K562 (cell line): ENCODE data around the gene NDN. TPM values are rescaled to one million over a fixed set of nuclear protein-coding genes. Genes with fewer than 3 reads are reported as not detected.

Experiments
- ATAC-seq: fragments of 200-7000 bp; cut with Tn5 transposase; 3 replicates; pipeline ENCODE4 v1.9.1; 2020; ENCODE audit warnings: moderate library complexity
- BruUV-seq: library from RNA; stranded (reverse); fragments of 400-500 nt; replicated peaks from 2 replicates; lab custom pipeline; 2021; lab: Mats Ljungman, UMichigan
- CTCF ChIA-PET: fragments of 300-600 bp; formaldehyde crosslinking; extraction: SDS; loops from one replicate; lab custom pipeline; 2021; ENCODE audit warnings: low intra/inter-chr PET ratio; lab: Yijun Ruan, JAX
- POLR2A ChIA-PET: fragments of 300-600, 350-650 bp; sonication (Branson Sonifier 250); formaldehyde crosslinking; extraction: SDS; loops from one replicate; lab custom pipeline; 2021; ENCODE audit warnings: antibody characterized with exemption, inconsistent platforms; lab: Yijun Ruan, JAX
- DNase-seq, 4 experiments: peaks; one replicate each; pipeline versions ENCODE4 v3.0.0 to v3.0.0-alpha.2; 2011 to 2018; ENCODE audit warnings: low spot score in 3 of 4, mixed read lengths in 3 of 4; ENCODE audit errors: extremely low read depth in 1 of 4
- FAIRE-seq: peaks from 2 replicates; lab custom pipeline; 2011; peaks lifted over from hg19 to GRCh38; lab: Jason Lieb, UNC
- H2AFZ ChIP-seq: 2 replicates; pipeline ENCODE4 v1.6.0; 2011; ENCODE audit warnings: low read depth, low read length, control low read depth, inconsistent platforms
- H3K27ac ChIP-seq: fragments of 200-600 bp; 3 replicates; pipeline ENCODE4 v1.8.0; 2011; ENCODE audit warnings: low read depth, mild to moderate bottlenecking, control low read depth, inconsistent platforms, low read length, moderate library complexity, mixed read lengths; ENCODE audit errors: extremely low read depth
- H3K27me3 ChIP-seq, 2 experiments: fragments of 300-600 bp in 1 of 2; 2 replicates in 1 of 2; 3 replicates in 1 of 2; pipeline versions ENCODE4 v1.6.0 to v1.8.0; 2011; ENCODE audit warnings: inconsistent platforms in 2 of 2, low read length in 2 of 2, mild to moderate bottlenecking in 1 of 2, mixed read lengths in 1 of 2, moderate library complexity in 1 of 2; ENCODE audit not compliant: control insufficient read depth in 2 of 2, insufficient read depth in 2 of 2
- H3K36me3 ChIP-seq: fragments of 300-600 bp; 3 replicates; pipeline ENCODE4 v1.8.0; 2011; ENCODE audit warnings: mild to moderate bottlenecking, low read length, inconsistent platforms; ENCODE audit not compliant: control insufficient read depth, insufficient read depth
- H3K4me1 ChIP-seq, 2 experiments: fragments of 200-600 bp in 1 of 2; replicated peaks in 1 of 2; 2 replicates in 1 of 2; 3 replicates in 1 of 2; pipeline versions ENCODE4 v1.5.1 to v1.8.0; 2011; ENCODE audit warnings: inconsistent platforms in 2 of 2, low read length in 2 of 2, mild to moderate bottlenecking in 1 of 2, mixed read lengths in 1 of 2, moderate library complexity in 1 of 2; ENCODE audit not compliant: control insufficient read depth in 2 of 2, insufficient read depth in 2 of 2
- H3K4me2 ChIP-seq: 2 replicates; pipeline ENCODE4 v1.6.1; 2011; ENCODE audit warnings: low read length, control low read depth, inconsistent platforms, mixed read lengths; ENCODE audit not compliant: insufficient read depth
- H3K4me3 ChIP-seq: fragments of 200-600 bp; sonication (generic), shearing (Covaris generic); 2 replicates; pipeline ENCODE4 v1.5.1; 2016; ENCODE audit warnings: control low read depth, inconsistent platforms
- H3K79me2 ChIP-seq: fragments of 200-600 bp; 3 replicates; pipeline ENCODE4 v1.8.0; 2011; ENCODE audit warnings: low read length, inconsistent platforms; ENCODE audit not compliant: control insufficient read depth, insufficient read depth
- H3K9ac ChIP-seq, 2 experiments: 2 replicates each; pipeline versions ENCODE4 v1.6.0 to v1.6.1; 2011; ENCODE audit warnings: low read depth in 2 of 2, low read length in 2 of 2, control low read depth in 1 of 2, inconsistent platforms in 1 of 2, mild to moderate bottlenecking in 1 of 2, mixed read lengths in 1 of 2; ENCODE audit not compliant: insufficient read depth in 1 of 2
- H3K9me1 ChIP-seq: one replicate; pipeline ENCODE4 v1.6.0; 2011; ENCODE audit warnings: inconsistent platforms, mild to moderate bottlenecking, low read length, moderate library complexity; ENCODE audit not compliant: control insufficient read depth, insufficient read depth
- H3K9me3 ChIP-seq: replicated peaks from 2 replicates; pipeline ENCODE4 v1.5.1; 2011; ENCODE audit warnings: low read depth, low read length, inconsistent platforms; ENCODE audit not compliant: control insufficient read depth, insufficient read depth
- H4K20me1 ChIP-seq: replicated peaks from 2 replicates; pipeline ENCODE4 v1.6.1; 2011; ENCODE audit warnings: low read length, inconsistent platforms, mixed read lengths; ENCODE audit not compliant: control insufficient read depth, insufficient read depth
- ATF7 ChIP-seq: fragments of 450-650 bp; IDR thresholded peaks from 2 replicates; pipeline ENCODE4 v1.7.1; 2014; ENCODE audit warnings: mild to moderate bottlenecking, moderate library complexity
- CAMTA2 ChIP-seq: fragments of 250-450 bp; sonication (Bioruptor Pico); conservative IDR thresholded peaks from 2 replicates; pipeline ENCODE4 v1.5.1; 2022
- CCNT2 ChIP-seq: IDR thresholded peaks from 2 replicates; pipeline ENCODE4 v1.6.1; 2011; ENCODE audit warnings: borderline replicate concordance, low read depth, mild to moderate bottlenecking, moderate library complexity, mixed read lengths, low read length; ENCODE audit not compliant: insufficient read length; ENCODE audit errors: extremely low read depth
- EZH2 ChIP-seq: IDR thresholded peaks from 2 replicates; pipeline ENCODE4 v1.6.1; 2012; ENCODE audit warnings: low read depth, mild to moderate bottlenecking, inconsistent platforms, low read length, borderline replicate concordance
- FOXA3 ChIP-seq, 2 experiments: fragments of 450-650 bp in 1 of 2; sonication (generic) in 1 of 2; formaldehyde crosslinking; IDR thresholded peaks in 1 of 2; conservative IDR thresholded peaks in 1 of 2; 2 replicates each; pipeline versions ENCODE4 v1.4.0 to v1.8.0; 2020 to 2022; ENCODE audit warnings: mild to moderate bottlenecking in 2 of 2, missing genetic modification reagents in 1 of 2
- HMG20A ChIP-seq: fragments of 450-650 bp; formaldehyde crosslinking; conservative IDR thresholded peaks from 2 replicates; pipeline ENCODE4 v1.4.0; 2020; ENCODE audit warnings: mild to moderate bottlenecking, mixed read lengths
- MCM5 ChIP-seq: fragments of 450-650 bp; IDR thresholded peaks from 2 replicates; pipeline ENCODE4 v1.6.1; 2016; ENCODE audit warnings: low read depth
- MTA1 ChIP-seq: fragments of 450-650 bp; IDR thresholded peaks from 2 replicates; pipeline ENCODE4 v1.6.1; 2017; ENCODE audit warnings: borderline replicate concordance
- NFIX ChIP-seq: fragments of 250-450 bp; sonication (Bioruptor Pico); IDR thresholded peaks from 2 replicates; pipeline ENCODE4 v1.4.0; 2020; ENCODE audit warnings: low read depth, mild to moderate bottlenecking, moderate library complexity
- NFRKB ChIP-seq: fragments of 450-650 bp; IDR thresholded peaks from 2 replicates; pipeline ENCODE4 v1.6.1; 2016; ENCODE audit warnings: low read depth
- RAD21 ChIP-seq, 2 experiments: fragments of 250-450 bp in 1 of 2; fragments of 450-650 bp in 1 of 2; sonication (Bioruptor Pico) in 1 of 2; formaldehyde crosslinking in 1 of 2; IDR thresholded peaks in 1 of 2; conservative IDR thresholded peaks in 1 of 2; 2 replicates each; pipeline versions ENCODE4 v1.4.0 to v1.8.0; 2020 to 2022; ENCODE audit warnings: mild to moderate bottlenecking in 2 of 2, moderate library complexity in 1 of 2
- RUNX1 ChIP-seq: sonication (generic); IDR thresholded peaks from 2 replicates; pipeline ENCODE4 v1.6.1; 2016; ENCODE audit warnings: antibody characterized with exemption, low read depth
- ZBTB9 ChIP-seq: fragments of 450-650 bp; formaldehyde crosslinking; IDR thresholded peaks from 2 replicates; pipeline ENCODE4 v1.4.0; 2020; ENCODE audit warnings: mild to moderate bottlenecking, moderate library complexity
- WGBS: fragments of 100-300 bp; shearing (Covaris generic); methylation state at CpG from one replicate; pipeline ENCODE4 v1.1.6; 2016; ENCODE audit warnings: low coverage, mixed read lengths; ENCODE audit not compliant: insufficient coverage; ENCODE audit errors: missing lambda C conversion rate; 5-methylcytosine and 5-hydroxymethylcytosine counted together
- in situ Hi-C: fragments of 300-500 bp; cut with MboI; formaldehyde crosslinking; loops from 4 replicates; pipeline ENCODE4 v1.15.0; 2018; ENCODE audit warnings: inconsistent platforms, mixed read lengths
- intact Hi-C: fragments of 100-400 bp; cut with micrococcal nuclease; formaldehyde crosslinking; loops from 2 replicates; pipeline ENCODE4 v1.14.2; 2022
- polyA plus RNA-seq, 8 experiments: library from polyadenylated mRNA; depleted of rRNA in 4 of 8; stranded (reverse) in 5 of 8; unstranded in 3 of 8; fragments of >200 nt; fragmentation: Nextera tagmentation in 2 of 8; fragmentation: Illumina TruSeq in 1 of 8; extraction: Ambion mirVana in 2 of 8; extraction: Trizol in 1 of 8; gene quantifications; 2 replicates each; pipeline versions ENCODE4 v1.2.1 to v1.2.3, GENCODE V29; 2011 to 2014; ENCODE audit warnings: inconsistent platforms in 1 of 8, missing spikeins in 1 of 8
- total RNA-seq, 7 experiments: library from RNA; depleted of rRNA in 6 of 7; stranded (reverse); fragments of >200 nt in 6 of 7; fragmentation: Illumina TruSeq in 2 of 7; extraction: Trizol in 2 of 7; gene quantifications; 2 replicates each; pipeline versions ENCODE4 v1.2.1 to v1.2.3, GENCODE V29; 2011 to 2021; ENCODE audit warnings: low replicate concordance in 1 of 7
- TF ChIP-seq, protein P1 (sequence below): fragments of 450-650 bp; IDR thresholded peaks from 2 replicates; pipeline ENCODE4 v1.6.1; 2017; ENCODE audit warnings: antibody characterized with exemption
- TF ChIP-seq, protein P2 (sequence below): fragments of 250-450 bp; sonication (Bioruptor Pico); IDR thresholded peaks from 2 replicates; pipeline ENCODE4 v1.5.0; 2020; ENCODE audit warnings: mild to moderate bottlenecking, borderline replicate concordance

The NDN gene
- total and polyA plus RNA-seq, 9 of the 15 experiments (the other 6 are each of a cell fraction or from before 2014, with no cell fraction given): 0.52 to 5.7 (median 2.1) TPM

DNA sequence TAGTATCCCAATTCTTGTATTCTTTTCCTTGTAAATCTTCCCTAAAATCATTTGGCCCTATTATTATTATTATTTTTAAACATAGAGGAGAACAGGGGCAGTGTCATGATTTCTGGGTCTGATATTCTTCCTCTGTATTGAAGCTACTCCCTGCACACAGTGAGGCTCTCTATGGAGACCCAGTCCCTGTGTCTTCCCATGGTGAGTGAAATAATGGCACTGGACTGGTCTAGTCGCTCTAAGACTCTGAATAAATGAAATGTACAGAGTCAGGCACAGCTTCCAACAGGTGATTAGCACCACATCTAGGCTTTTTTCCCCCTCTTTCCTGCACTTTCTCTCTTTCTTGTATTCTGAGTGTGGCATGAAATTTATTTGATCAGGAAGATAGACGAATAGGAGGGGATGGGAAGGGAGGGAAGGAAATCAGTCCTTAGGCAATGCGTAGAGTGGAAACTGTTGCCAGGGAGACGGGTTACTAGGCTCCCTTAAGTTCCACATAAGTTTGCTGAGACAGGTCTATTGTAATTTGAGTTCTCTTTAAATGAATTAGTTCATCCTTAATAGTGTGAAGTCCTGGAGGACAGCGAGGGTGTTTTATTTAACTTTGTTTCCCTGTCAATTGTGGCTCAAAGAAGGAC lies 49.0 kb upstream of the NDN start:
- BruUV-seq: no TSS peak
- no peak for ATAC-seq
- H2AFZ ChIP-seq: no peak overlapping the region
- no peaks in the 10 kb centered on the region for H3K4me1 ChIP-seq
- H3K79me2 ChIP-seq: no peaks in the 10 kb centered on the region
- ChIA-PET POLR2A (no interaction called here), CTCF (no interaction called here)
- TF ChIP-seq CCNT2 (no peak), RUNX1 (no peak), CAMTA2 (CRISPR knock-in tag) (no peak), MCM5 (no peak), ATF7 (no peak), NFIX (CRISPR knock-in tag) (no peak), ZBTB9 (CRISPR knock-in tag) (no peak), EZH2 (no peak), RAD21 (CRISPR knock-in tag; conservative IDR thresholded peaks at IDR 0.05 in 1 of 2, IDR thresholded peaks at IDR 0.05 in 1 of 2) (no peak), FOXA3 (CRISPR knock-in tag; conservative IDR thresholded peaks at IDR 0.05 in 1 of 2, IDR thresholded peaks at IDR 0.05 in 1 of 2) (no peak), HMG20A (CRISPR knock-in tag) (no peak), MTA1 (no peak), NFRKB (no peak)
- TF ChIP-seq, protein P1, sequence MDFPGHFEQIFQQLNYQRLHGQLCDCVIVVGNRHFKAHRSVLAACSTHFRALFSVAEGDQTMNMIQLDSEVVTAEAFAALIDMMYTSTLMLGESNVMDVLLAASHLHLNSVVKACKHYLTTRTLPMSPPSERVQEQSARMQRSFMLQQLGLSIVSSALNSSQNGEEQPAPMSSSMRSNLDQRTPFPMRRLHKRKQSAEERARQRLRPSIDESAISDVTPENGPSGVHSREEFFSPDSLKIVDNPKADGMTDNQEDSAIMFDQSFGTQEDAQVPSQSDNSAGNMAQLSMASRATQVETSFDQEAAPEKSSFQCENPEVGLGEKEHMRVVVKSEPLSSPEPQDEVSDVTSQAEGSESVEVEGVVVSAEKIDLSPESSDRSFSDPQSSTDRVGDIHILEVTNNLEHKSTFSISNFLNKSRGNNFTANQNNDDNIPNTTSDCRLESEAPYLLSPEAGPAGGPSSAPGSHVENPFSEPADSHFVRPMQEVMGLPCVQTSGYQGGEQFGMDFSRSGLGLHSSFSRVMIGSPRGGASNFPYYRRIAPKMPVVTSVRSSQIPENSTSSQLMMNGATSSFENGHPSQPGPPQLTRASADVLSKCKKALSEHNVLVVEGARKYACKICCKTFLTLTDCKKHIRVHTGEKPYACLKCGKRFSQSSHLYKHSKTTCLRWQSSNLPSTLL: no peak
- TF ChIP-seq, protein P2, sequence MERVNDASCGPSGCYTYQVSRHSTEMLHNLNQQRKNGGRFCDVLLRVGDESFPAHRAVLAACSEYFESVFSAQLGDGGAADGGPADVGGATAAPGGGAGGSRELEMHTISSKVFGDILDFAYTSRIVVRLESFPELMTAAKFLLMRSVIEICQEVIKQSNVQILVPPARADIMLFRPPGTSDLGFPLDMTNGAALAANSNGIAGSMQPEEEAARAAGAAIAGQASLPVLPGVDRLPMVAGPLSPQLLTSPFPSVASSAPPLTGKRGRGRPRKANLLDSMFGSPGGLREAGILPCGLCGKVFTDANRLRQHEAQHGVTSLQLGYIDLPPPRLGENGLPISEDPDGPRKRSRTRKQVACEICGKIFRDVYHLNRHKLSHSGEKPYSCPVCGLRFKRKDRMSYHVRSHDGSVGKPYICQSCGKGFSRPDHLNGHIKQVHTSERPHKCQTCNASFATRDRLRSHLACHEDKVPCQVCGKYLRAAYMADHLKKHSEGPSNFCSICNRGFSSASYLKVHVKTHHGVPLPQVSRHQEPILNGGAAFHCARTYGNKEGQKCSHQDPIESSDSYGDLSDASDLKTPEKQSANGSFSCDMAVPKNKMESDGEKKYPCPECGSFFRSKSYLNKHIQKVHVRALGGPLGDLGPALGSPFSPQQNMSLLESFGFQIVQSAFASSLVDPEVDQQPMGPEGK: no peak
- intact Hi-C loops (no loop called here), in situ Hi-C loops (no loop called here)
- H3K27me3 ChIP-seq: no peaks in the 10 kb centered on the region
- no peak overlapping the region for H3K27ac ChIP-seq
- no peak overlapping the region for H3K4me2 ChIP-seq
- no peaks in the 10 kb centered on the region for H3K9me3 ChIP-seq
- no peaks in the 10 kb centered on the region for H3K9me1 ChIP-seq
- H3K9ac ChIP-seq: no peak overlapping the region
- WGBS: 0% methylated on average over 4 of the region's 5 CpGs
- DNase-seq: no peak
- H3K4me3 ChIP-seq: no peak overlapping the region
- FAIRE-seq: no peak
- no peaks in the 10 kb centered on the region for H4K20me1 ChIP-seq
- no peaks in the 10 kb centered on the region for H3K36me3 ChIP-seq
